Sigmoid colon (tissue), 7 donors: Measurements from ENCODE around the gene SUSD6. TPM values are rescaled to one million over a fixed set of nuclear protein-coding genes. Genes with fewer than 3 reads are reported as not detected.

Experiments used
- DNase-seq: peaks from one replicate; pipeline ENCODE4 v3.0.0-alpha.2; 2019
- H3K27ac ChIP-seq, 4 donors: fragments of 200-600 bp; sonication (generic); one replicate each; pipeline ENCODE4 v1.5.1; 2016 to 2019; ENCODE audit warnings: mild to moderate bottlenecking in 1 of 4
- H3K27me3 ChIP-seq, 3 donors: fragments of 200-600 bp; sonication (generic); one replicate each; pipeline ENCODE4 v1.5.1; 2019; ENCODE audit warnings: mild to moderate bottlenecking in 1 of 3
- H3K36me3 ChIP-seq, 4 donors: fragments of 200-600 bp; sonication (generic); one replicate each; pipeline ENCODE4 v1.5.1; 2016 to 2019
- H3K4me1 ChIP-seq, 4 donors: fragments of 200-600 bp; sonication (generic); one replicate each; pipeline ENCODE4 v1.5.1; 2017 to 2019
- H3K4me3 ChIP-seq, 4 donors: fragments of 200-600 bp; sonication (generic); one replicate each; pipeline ENCODE4 v1.5.1; 2017 to 2019; ENCODE audit warnings: mild to moderate bottlenecking in 2 of 4, moderate library complexity in 1 of 4
- H3K9me3 ChIP-seq, 4 donors: fragments of 200-600 bp in 3 of 4; sonication (generic) in 3 of 4; one replicate each; pipeline versions ENCODE4 v1.5.1 to v1.6.1; 2013 to 2019
- EP300 ChIP-seq, 4 donors: sonication (generic); formaldehyde crosslinking; IDR thresholded peaks; one replicate each; pipeline ENCODE4 v1.6.1; 2017; ENCODE audit warnings: antibody characterized with exemption in 4 of 4
- POLR2A ChIP-seq, 2 donors: fragments of 450-650 bp; IDR thresholded peaks; one replicate each; pipeline ENCODE4 v1.6.1; 2016; ENCODE audit warnings: antibody characterized with exemption in 2 of 2, mild to moderate bottlenecking in 2 of 2, moderate library complexity in 2 of 2
- POLR2AphosphoS5 ChIP-seq, 4 donors: sonication (generic); formaldehyde crosslinking; IDR thresholded peaks; one replicate each; pipeline ENCODE4 v1.6.1; 2017; ENCODE audit warnings: antibody characterized with exemption in 4 of 4
- WGBS, 2 donors: extraction: QIAGEN DNeasy Blood & Tissue Kit; methylation state at CpG; one replicate each; pipeline ENCODE4 v1.1.7; 2013; 5-methylcytosine and 5-hydroxymethylcytosine counted together
- intact Hi-C: fragments of 100-400 bp; cut with DNase I; formaldehyde crosslinking; loops from one replicate; pipeline ENCODE4 v1.15.1; 2023
- polyA plus RNA-seq, 3 donors: library from polyadenylated mRNA; stranded (reverse); fragments of 200-250 nt; gene quantifications; one replicate each; pipeline ENCODE4 v1.2.3, GENCODE V29; 2013
- total RNA-seq, 4 donors: library from RNA; depleted of rRNA; stranded (reverse); fragments of >200 nt; gene quantifications; one replicate each; pipeline ENCODE4 v1.1.0, GENCODE V29; 2016
- TF ChIP-seq, protein P1 (sequence below), 4 experiments: fragments of 450-650 bp in 3 of 4; fragments of 200-600 bp in 1 of 4; IDR thresholded peaks; one replicate each; pipeline ENCODE4 v1.5.1; 2016 to 2019; ENCODE audit warnings: antibody characterized with exemption in 4 of 4, mild to moderate bottlenecking in 3 of 4, moderate library complexity in 2 of 4
- donor health status: healthy with polysubstance abuse.
- donor health status: Bipolar disorder and iron deficiency.
- donor health status: healthy.

Gene SUSD6
- total and polyA plus RNA-seq, 7 donors, result 5.4 to 62.0 (median 13.9) TPM

DNA sequence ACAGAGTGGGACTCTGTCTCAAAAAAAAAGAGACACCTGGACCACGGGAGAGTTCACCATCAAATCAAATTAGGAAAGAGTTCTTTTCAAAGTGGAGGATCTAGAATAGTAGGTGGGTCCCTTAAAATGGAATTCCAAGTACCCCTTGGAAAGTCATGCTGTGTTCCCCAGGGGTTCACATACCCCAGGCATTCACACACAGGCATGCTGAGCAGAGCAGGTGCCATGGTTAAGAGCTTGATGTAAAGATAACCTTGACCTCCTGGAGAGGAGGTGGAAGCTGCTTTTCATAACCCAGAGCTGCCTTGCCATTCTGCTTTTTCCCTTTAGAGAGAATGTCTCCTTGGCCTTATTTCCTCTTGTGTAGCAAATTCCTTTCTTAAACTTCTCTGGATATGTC is 141.4 kb downstream of the SUSD6 start:
- intact Hi-C loops, result no loop called here
- DNase-seq, result no peak
- Histone ChIP-seq H3K27me3 (no peaks in the 10 kb centered on the region), H3K4me1 (no peaks in the 10 kb centered on the region), H3K4me3 (no peak overlapping the region), H3K27ac (no peak overlapping the region), H3K9me3 (no peaks in the 10 kb centered on the region), H3K36me3 (no peaks in the 10 kb centered on the region)
- TF ChIP-seq, protein P1, sequence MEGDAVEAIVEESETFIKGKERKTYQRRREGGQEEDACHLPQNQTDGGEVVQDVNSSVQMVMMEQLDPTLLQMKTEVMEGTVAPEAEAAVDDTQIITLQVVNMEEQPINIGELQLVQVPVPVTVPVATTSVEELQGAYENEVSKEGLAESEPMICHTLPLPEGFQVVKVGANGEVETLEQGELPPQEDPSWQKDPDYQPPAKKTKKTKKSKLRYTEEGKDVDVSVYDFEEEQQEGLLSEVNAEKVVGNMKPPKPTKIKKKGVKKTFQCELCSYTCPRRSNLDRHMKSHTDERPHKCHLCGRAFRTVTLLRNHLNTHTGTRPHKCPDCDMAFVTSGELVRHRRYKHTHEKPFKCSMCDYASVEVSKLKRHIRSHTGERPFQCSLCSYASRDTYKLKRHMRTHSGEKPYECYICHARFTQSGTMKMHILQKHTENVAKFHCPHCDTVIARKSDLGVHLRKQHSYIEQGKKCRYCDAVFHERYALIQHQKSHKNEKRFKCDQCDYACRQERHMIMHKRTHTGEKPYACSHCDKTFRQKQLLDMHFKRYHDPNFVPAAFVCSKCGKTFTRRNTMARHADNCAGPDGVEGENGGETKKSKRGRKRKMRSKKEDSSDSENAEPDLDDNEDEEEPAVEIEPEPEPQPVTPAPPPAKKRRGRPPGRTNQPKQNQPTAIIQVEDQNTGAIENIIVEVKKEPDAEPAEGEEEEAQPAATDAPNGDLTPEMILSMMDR (IDR thresholded peaks at IDR 0.05), result no peak
- no peak for TF ChIP-seq POLR2AphosphoS5 (IDR thresholded peaks at IDR 0.05)
- TF ChIP-seq POLR2A (IDR thresholded peaks at IDR 0.05), result no peak
- no peak for TF ChIP-seq EP300 (IDR thresholded peaks at IDR 0.05)
- WGBS, 2 donors, result 80 to 85% methylated on average over 1 of the region's 1 CpG

DNA sequence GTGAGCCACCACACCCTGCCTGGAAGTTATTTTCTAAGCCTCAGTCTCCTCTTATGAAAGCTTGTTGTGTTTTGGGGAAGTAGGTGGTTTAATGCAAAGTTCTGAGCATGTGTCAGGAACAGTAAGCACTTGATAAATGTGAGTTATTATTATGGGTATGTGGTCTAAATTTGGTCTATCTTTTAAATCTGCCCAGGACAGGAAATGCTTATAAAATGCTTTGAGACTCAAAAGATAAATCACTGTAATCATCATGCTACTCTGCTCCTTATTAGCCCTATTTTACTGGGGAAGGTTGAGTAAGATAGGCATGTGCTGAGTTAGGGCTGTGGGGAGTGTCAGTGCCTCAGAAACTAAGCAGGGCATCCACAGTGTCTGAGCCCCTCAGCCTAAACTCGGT is 142.5 kb downstream of the SUSD6 start:
- Histone ChIP-seq H3K9me3 (no peaks in the 10 kb centered on the region), H3K4me1 (no peaks in the 10 kb centered on the region), H3K4me3 (no peak overlapping the region), H3K27ac (no peak overlapping the region), H3K36me3 (no peaks in the 10 kb centered on the region), H3K27me3 (no peaks in the 10 kb centered on the region)
- 89 to 98% methylated on average over 1 of the region's 1 CpG for WGBS, 2 donors
- TF ChIP-seq, protein P1 (IDR thresholded peaks at IDR 0.05), result no peak
- TF ChIP-seq POLR2A (IDR thresholded peaks at IDR 0.05), result no peak
- TF ChIP-seq EP300 (IDR thresholded peaks at IDR 0.05), result no peak
- TF ChIP-seq POLR2AphosphoS5 (IDR thresholded peaks at IDR 0.05), result no peak
- DNase-seq, result no peak
- intact Hi-C loops, result no loop called here

DNA sequence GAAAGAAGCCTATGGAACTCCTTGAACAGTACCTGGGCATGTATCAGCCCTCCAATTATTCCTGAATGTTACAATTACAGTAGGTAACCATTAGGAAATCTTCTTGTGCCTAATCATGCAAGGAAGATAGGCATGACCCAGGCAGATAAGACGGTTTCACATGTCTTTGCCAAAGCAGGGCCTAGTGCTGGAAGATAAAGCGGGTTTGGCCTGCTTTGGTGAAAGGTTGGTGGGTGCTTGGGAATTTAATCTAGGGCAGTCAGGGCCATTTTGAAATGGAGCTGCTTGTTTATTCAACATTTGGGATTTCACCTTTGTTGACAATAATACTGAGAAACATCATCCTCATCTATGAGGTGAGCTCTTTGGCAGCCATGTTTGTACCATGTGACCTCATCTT is 143.1 kb downstream of the SUSD6 start:
- no peak for DNase-seq
- intact Hi-C loops, result no loop called here
- no peaks in the 10 kb centered on the region for H3K36me3 ChIP-seq
- H3K9me3 ChIP-seq, result no peaks in the 10 kb centered on the region
- H3K27me3 ChIP-seq, result no peaks in the 10 kb centered on the region
- no peak overlapping the region for H3K4me3 ChIP-seq
- WGBS, 2 donors, result 75 to 98% methylated on average over 2 of the region's 2 CpGs
- TF ChIP-seq POLR2AphosphoS5 (IDR thresholded peaks at IDR 0.05) (no peak), POLR2A (IDR thresholded peaks at IDR 0.05) (no peak), EP300 (IDR thresholded peaks at IDR 0.05) (no peak)
- TF ChIP-seq, protein P1 (IDR thresholded peaks at IDR 0.05), result no peak
- H3K27ac ChIP-seq, result no peak overlapping the region
- no peaks in the 10 kb centered on the region for H3K4me1 ChIP-seq

DNA sequence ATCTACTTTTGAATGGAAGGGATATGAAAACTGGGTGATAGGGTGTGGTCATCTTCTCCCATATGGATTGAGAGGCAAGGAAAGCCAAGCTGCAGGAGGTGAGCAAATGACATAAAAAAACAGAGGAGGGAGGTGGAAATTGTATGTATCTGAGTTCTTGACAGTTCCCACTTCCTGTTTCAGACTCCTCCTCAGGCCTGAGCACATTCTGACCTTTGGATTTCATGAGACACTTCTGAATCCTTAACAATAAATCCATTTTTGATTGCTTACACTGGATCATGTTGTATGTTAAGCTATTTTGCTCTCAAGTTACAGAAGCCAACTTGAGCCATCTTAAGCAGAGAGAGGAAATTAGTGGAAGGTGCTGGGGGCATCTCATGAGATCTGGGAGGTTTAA is 143.9 kb downstream of the SUSD6 start:
- H3K9me3 ChIP-seq, result no peaks in the 10 kb centered on the region
- H3K27me3 ChIP-seq, result no peaks in the 10 kb centered on the region
- no peaks in the 10 kb centered on the region for H3K36me3 ChIP-seq
- no peak for TF ChIP-seq POLR2A (IDR thresholded peaks at IDR 0.05)
- no peak for TF ChIP-seq EP300 (IDR thresholded peaks at IDR 0.05)
- TF ChIP-seq, protein P1 (IDR thresholded peaks at IDR 0.05), result no peak
- no peak for TF ChIP-seq POLR2AphosphoS5 (IDR thresholded peaks at IDR 0.05)
- no peak overlapping the region for H3K27ac ChIP-seq
- DNase-seq, result no peak
- no peaks in the 10 kb centered on the region for H3K4me1 ChIP-seq
- no peak overlapping the region for H3K4me3 ChIP-seq
- intact Hi-C loops, result no loop called here

DNA sequence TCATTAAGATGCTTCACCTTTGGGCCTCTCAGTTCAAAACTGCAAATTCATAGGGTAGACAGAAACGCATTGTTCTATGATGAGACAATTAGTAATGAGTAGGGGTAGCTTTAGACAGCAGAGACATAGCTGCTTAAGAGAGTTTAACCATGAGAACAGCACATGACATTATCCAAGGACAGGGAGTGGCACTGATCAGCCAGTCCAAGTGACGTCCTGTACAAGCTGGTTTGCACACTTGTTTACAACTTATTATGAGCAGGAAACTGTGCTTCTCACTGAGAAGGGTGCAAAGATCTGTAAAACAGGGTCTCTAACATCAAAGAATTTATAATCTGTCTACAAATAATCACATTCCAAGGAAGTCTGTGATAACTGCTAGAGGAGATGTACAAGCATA is 144.4 kb downstream of the SUSD6 start:
- no peaks in the 10 kb centered on the region for H3K9me3 ChIP-seq
- TF ChIP-seq, protein P1 (IDR thresholded peaks at IDR 0.05), result no peak
- TF ChIP-seq POLR2A (IDR thresholded peaks at IDR 0.05), result no peak
- no peak for TF ChIP-seq EP300 (IDR thresholded peaks at IDR 0.05)
- no peak for TF ChIP-seq POLR2AphosphoS5 (IDR thresholded peaks at IDR 0.05)
- no peak overlapping the region for H3K4me3 ChIP-seq
- no peaks in the 10 kb centered on the region for H3K36me3 ChIP-seq
- DNase-seq, result no peak
- H3K27me3 ChIP-seq, result no peaks in the 10 kb centered on the region
- intact Hi-C loops, result no loop called here
- H3K27ac ChIP-seq, result no peak overlapping the region
- WGBS, 2 donors, result 16 to 58% methylated on average over 2 of the region's 2 CpGs
- no peaks in the 10 kb centered on the region for H3K4me1 ChIP-seq
